BLaER1 treated with 17β-estradiol and CSF1 and Interleukin-3, amounts not matched to agents 10 nM and 100 nM (cell line): ENCODE data around the gene TCF20.

Experiments
- H3K27ac ChIP-seq, 11 experiments: shearing (Covaris generic); formaldehyde crosslinking; 2 replicates each; pipeline ENCODE4 v1.8.1; 2022
- H3K27me3 ChIP-seq, 11 experiments: shearing (Covaris generic); formaldehyde crosslinking; 2 replicates each; pipeline ENCODE4 v1.8.1; 2022
- H3K36me3 ChIP-seq, 11 experiments: shearing (Covaris generic); formaldehyde crosslinking; 2 replicates each; pipeline ENCODE4 v1.8.1; 2022
- H3K4me1 ChIP-seq, 10 experiments: shearing (Covaris generic); formaldehyde crosslinking; 2 replicates each; pipeline ENCODE4 v1.8.1; 2022
- H3K4me2 ChIP-seq, 11 experiments: shearing (Covaris generic); formaldehyde crosslinking; 2 replicates each; pipeline ENCODE4 v1.8.1; 2022
- H3K4me3 ChIP-seq, 10 experiments: shearing (Covaris generic); formaldehyde crosslinking; 2 replicates each; pipeline ENCODE4 v1.8.1; 2022
- H3K9ac ChIP-seq, 11 experiments: shearing (Covaris generic); formaldehyde crosslinking; 2 replicates each; pipeline ENCODE4 v1.8.1; 2022
- H3K9me3 ChIP-seq, 11 experiments: shearing (Covaris generic); formaldehyde crosslinking; replicated peaks in 1 of 11; 2 replicates each; pipeline ENCODE4 v1.8.1; 2022
- H4K20me1 ChIP-seq, 11 experiments: shearing (Covaris generic); formaldehyde crosslinking; 2 replicates each; pipeline ENCODE4 v1.8.1; 2022
- Cebpa-rat ChIP-seq, 11 experiments: shearing (Covaris generic); IDR thresholded peaks; 2 replicates each; pipeline ENCODE4 v1.8.1; 2022

TCF20 gene

DNA sequence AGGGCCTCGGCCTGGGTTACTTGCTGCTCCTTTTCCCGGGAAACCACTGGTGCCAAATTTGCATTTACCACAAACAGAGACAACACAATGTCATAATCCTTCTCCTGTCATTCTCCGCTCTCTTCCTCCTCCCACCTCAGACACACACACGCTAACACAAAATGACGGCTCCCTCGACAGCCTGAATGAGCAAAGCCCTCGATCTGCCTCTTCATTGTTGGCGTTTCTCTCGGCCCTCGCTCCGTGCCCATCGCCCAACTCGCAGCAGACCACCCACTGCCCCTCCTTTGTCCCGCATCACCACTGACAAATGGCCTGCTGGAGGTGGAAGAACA is 12.5 kb upstream of the TCF20 start:
- no peak for TF ChIP-seq Cebpa-rat (IDR thresholded peaks at IDR 0.05)
- Histone ChIP-seq H3K4me3 (peak overlapping the region in 3 of 10 experiments; percentile 58 to 64 (median 59); a peak in 5 of 20 replicates), H3K27ac (peak overlapping the region in 6 of 11 experiments; percentile 17 to 43 (median 36); a peak in 3 of 22 replicates), H3K9me3 (no peaks in the 10 kb centered on the region), H3K27me3 (peaks cover 0 to 21% (median 13%) of the 10 kb centered on the region in 11 experiments; a peak in 12 of 22 replicates), H4K20me1 (peaks cover 0 to 37% (median 0%) of the 10 kb centered on the region in 11 experiments; a peak in 9 of 22 replicates), H3K4me2 (peak overlapping the region; percentile 76 to 100 (median 96)), H3K36me3 (no peaks in the 10 kb centered on the region), H3K9ac (peak overlapping the region in 9 of 11 experiments; percentile 50 to 75 (median 69); a peak in 13 of 22 replicates), H3K4me1 (peaks cover 33 to 100% (median 96%) of the 10 kb centered on the region in 10 experiments)

DNA sequence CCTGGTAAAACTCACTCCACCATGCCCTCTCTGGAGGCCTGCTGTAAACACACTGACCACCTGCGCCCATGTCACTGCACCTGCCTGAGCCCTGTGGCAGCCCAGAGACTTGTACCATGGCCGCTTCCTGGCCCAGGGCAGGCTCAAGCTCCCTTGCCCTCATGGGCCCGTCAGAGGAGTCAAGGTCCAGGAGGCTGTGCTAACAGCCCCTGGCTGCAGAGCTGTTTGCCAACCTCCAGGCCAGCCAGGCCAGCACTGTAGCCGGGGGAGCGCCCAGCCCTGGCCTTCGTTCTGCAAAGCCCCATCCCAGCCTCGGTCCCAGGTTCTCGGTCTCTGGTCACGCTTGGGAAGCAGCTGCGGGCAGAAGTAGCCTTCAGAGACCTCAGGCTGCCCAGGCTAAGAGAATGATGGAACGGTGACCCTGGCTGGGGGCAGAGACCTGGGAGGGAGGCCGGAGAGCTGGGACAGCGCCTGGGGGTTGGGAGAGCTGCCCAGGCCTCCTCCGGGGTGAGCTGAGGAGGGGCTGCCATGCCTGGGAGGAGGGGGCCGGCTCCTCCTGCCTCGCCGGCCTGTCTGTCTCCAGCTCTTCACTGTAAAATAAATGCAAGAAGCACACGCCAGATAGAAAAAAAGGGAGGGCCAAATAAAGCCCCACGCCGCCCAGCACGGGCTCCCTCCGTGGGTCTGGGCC is 11.9 kb upstream of the TCF20 start:
- TF ChIP-seq Cebpa-rat (IDR thresholded peaks at IDR 0.05), result no peak
- Histone ChIP-seq H4K20me1 (peaks cover 0 to 34% (median 0%) of the 10 kb centered on the region in 11 experiments; a peak in 9 of 22 replicates), H3K4me2 (peak overlapping the region; percentile 76 to 100 (median 96); a peak in 21 of 22 replicates), H3K9ac (peak overlapping the region in 5 of 11 experiments; percentile 8 to 75 (median 31); a peak in 7 of 22 replicates), H3K36me3 (no peaks in the 10 kb centered on the region), H3K27me3 (peaks cover 0 to 21% (median 13%) of the 10 kb centered on the region in 11 experiments; a peak in 12 of 22 replicates), H3K9me3 (no peaks in the 10 kb centered on the region), H3K4me3 (no peak overlapping the region), H3K27ac (peak overlapping the region in 2 of 11 experiments; percentile 2 to 22; a peak in 1 of 22 replicates), H3K4me1 (peaks cover 33 to 97% (median 91%) of the 10 kb centered on the region in 10 experiments)

DNA sequence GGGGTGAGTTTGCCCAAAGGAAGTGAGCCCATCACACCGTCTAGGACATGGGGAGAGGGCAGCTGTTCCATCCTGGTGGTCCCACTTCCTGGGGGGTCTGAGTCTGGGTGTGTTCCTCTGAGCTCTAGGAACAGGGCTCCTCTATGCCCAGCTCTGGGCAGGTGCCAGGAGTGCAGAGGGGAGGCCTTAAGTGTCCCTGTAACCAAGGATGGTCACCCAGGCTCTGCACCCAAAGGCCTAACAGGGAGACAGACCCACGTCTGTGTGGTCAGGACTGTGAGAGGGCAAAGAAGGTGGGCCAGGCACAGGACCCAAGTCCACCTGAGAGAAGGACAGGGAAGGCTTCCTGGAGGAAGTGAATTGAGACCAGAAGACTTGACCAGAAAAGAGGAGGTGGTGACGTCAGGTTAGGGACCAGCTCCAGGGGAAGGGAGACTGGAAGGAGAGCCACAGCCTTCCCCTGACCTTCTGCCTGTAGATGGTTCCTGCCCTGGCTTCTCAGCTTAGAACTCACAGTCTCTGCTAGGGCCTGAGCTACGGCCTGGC is 11.3 kb upstream of the TCF20 start:
- Histone ChIP-seq H4K20me1 (peaks cover 0 to 32% (median 0%) of the 10 kb centered on the region in 11 experiments; a peak in 9 of 22 replicates), H3K4me3 (no peak overlapping the region), H3K4me2 (peak overlapping the region in 10 of 11 experiments; percentile 90 to 100 (median 96); a peak in 19 of 22 replicates), H3K4me1 (peaks cover 33 to 91% (median 85%) of the 10 kb centered on the region in 10 experiments), H3K27me3 (peaks cover 0 to 21% (median 13%) of the 10 kb centered on the region in 11 experiments; a peak in 12 of 22 replicates), H3K9me3 (no peaks in the 10 kb centered on the region), H3K27ac (peak overlapping the region in 2 of 11 experiments; percentile 2 to 22; a peak in 1 of 22 replicates), H3K9ac (peak overlapping the region in 3 of 11 experiments; percentile 31 to 75 (median 74); a peak in 4 of 22 replicates), H3K36me3 (no peaks in the 10 kb centered on the region)
- no peak for TF ChIP-seq Cebpa-rat (IDR thresholded peaks at IDR 0.05)

DNA sequence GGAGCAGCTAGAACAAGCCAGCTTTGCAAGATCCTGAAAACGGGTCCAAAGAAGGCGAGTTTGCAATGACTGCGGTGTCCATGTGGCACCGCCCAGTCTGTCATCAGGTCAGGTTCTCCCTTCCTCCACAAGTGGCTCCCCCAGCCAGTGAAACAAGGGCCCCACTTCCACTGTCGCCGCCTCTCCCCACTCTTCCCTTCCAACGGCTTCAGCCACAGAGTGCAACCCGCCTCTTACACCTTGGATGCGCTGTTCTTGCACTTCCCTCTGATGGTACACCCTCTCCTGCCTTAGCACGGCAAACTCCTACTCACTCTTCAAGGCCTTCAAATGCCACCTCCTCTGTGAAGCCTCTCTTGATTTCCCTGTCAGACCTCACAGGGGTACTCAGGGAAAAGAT is 10.8 kb upstream of the TCF20 start:
- Histone ChIP-seq H3K4me2 (peak overlapping the region in 8 of 11 experiments; percentile 31 to 100 (median 96); a peak in 14 of 22 replicates), H3K9ac (peak overlapping the region in 1 of 11 experiments; percentile 39; a peak in 2 of 22 replicates), H3K27ac (0 out of 22 replicates have a peak overlapping the region, but pooled peaks of 1 of the 11 experiments have one; percentile 2), H4K20me1 (peaks cover 0 to 32% (median 0%) of the 10 kb centered on the region in 11 experiments; a peak in 9 of 22 replicates), H3K4me1 (peaks cover 29 to 89% (median 83%) of the 10 kb centered on the region in 10 experiments), H3K36me3 (no peaks in the 10 kb centered on the region), H3K27me3 (peaks cover 0 to 21% (median 13%) of the 10 kb centered on the region in 11 experiments; a peak in 12 of 22 replicates), H3K4me3 (no peak overlapping the region), H3K9me3 (no peaks in the 10 kb centered on the region)
- TF ChIP-seq Cebpa-rat (IDR thresholded peaks at IDR 0.05), result no peak

DNA sequence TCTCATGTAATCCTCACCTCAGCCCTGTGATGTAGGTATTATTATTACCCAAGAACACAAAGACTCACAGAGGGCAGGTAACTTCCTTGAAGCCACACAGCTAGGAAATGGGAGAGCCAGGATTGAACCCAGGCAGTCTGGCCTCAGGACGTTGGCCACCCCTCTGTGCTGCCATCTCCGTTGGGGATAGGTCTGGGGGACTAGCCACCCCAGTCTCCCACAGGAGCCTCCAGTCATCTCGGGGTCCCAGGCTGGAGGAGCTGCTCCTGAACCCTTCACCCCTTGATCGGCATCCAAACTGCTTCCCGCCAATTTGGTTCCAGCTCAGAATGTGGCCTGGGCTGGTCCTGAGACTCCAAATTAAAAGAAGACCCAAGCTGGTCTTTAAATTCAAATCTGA is 10.4 kb upstream of the TCF20 start:
- peaks cover 0 to 21% (median 13%) of the 10 kb centered on the region in 11 experiments; a peak in 12 of 22 replicates for H3K27me3 ChIP-seq

DNA sequence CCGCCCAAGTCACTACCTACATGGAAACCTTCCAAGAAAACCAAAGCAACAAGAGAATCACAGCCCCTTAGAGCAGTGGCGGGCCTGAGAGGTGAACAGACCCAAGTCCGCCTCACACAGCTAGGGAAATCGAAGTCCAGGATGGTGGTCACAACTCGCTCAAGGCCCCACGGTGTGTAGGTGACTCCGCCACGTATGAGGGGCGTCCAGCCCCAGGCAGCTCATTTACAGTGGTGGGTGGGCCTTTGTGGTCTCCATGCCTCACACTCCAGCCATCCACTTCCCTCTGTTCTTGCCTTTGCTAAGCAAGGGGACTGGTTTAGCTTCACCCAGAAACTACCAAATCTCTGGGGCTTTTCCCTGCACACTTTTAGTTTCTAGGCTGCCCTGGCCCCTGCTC is 9.7 kb upstream of the TCF20 start:
- 0 out of 22 replicates have a peak overlapping the region, but pooled peaks of 1 of the 11 experiments have one; percentile 11 for H3K9ac ChIP-seq
- H3K4me3 ChIP-seq, result no peak overlapping the region
- H3K27me3 ChIP-seq, result peaks cover 0 to 21% (median 13%) of the 10 kb centered on the region in 11 experiments; a peak in 12 of 22 replicates

More for the DNA sequence above, 10.4 kb upstream of the TCF20 start:
- H4K20me1 ChIP-seq, result peaks cover 0 to 32% (median 0%) of the 10 kb centered on the region in 11 experiments; a peak in 9 of 22 replicates
- H3K4me1 ChIP-seq, result peaks cover 28 to 89% (median 83%) of the 10 kb centered on the region in 10 experiments
- no peaks in the 10 kb centered on the region for H3K36me3 ChIP-seq
- no peak overlapping the region for H3K27ac ChIP-seq
- H3K9ac ChIP-seq, result peak overlapping the region in 3 of 11 experiments; percentile 11 to 39 (median 32); a peak in 3 of 22 replicates
- no peak overlapping the region for H3K4me3 ChIP-seq
- no peaks in the 10 kb centered on the region for H3K9me3 ChIP-seq
- TF ChIP-seq Cebpa-rat (IDR thresholded peaks at IDR 0.05), result no peak
- H3K4me2 ChIP-seq, result peak overlapping the region in 8 of 11 experiments; percentile 31 to 100 (median 96); a peak in 16 of 22 replicates

DNA sequence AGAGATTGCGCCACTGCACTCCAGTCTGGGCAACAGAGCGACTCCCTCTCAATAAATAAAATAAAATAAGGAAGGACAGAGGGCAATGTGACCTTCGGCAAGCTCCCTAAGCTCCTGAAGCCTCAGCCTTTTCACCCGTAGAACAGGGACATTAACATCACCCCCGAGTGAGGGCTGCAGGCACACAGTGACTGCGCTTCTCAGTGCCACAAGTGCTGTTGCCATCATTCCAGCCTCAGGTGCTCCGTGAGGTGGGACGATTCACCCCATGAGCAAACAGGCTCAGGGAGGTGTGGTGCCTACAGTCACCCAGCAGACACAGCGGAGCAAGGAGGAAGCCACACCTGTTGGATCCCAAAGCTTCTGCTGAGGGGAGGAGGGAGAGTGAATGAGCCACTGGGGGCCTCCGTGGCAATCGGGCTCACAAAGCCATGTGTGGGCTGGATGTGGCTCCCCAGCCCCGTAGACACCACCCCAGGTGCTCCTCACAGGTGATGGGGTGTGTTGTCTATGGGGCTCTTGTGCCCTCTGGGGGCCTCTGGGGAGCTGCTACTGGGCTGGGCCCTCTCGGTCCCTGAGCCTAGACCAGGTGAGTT is 9.1 kb upstream of the TCF20 start:
- Histone ChIP-seq H4K20me1 (peaks cover 0 to 28% (median 0%) of the 10 kb centered on the region in 11 experiments; a peak in 9 of 22 replicates), H3K27me3 (peaks cover 0 to 19% (median 13%) of the 10 kb centered on the region in 11 experiments; a peak in 12 of 22 replicates), H3K9ac (no peak overlapping the region), H3K4me2 (peak overlapping the region in 7 of 11 experiments; percentile 31 to 100 (median 96); a peak in 9 of 22 replicates), H3K9me3 (no peaks in the 10 kb centered on the region), H3K4me3 (no peak overlapping the region), H3K27ac (no peak overlapping the region), H3K36me3 (no peaks in the 10 kb centered on the region), H3K4me1 (peaks cover 28 to 83% (median 76%) of the 10 kb centered on the region in 10 experiments)
- no peak for TF ChIP-seq Cebpa-rat (IDR thresholded peaks at IDR 0.05)

More for the DNA sequence above, 9.7 kb upstream of the TCF20 start:
- Histone ChIP-seq H4K20me1 (peaks cover 0 to 32% (median 0%) of the 10 kb centered on the region in 11 experiments; a peak in 9 of 22 replicates), H3K4me2 (peak overlapping the region in 8 of 11 experiments; percentile 31 to 100 (median 96); a peak in 16 of 22 replicates), H3K27ac (no peak overlapping the region), H3K4me1 (peaks cover 28 to 88% (median 82%) of the 10 kb centered on the region in 10 experiments), H3K36me3 (no peaks in the 10 kb centered on the region), H3K9me3 (no peaks in the 10 kb centered on the region)
- TF ChIP-seq Cebpa-rat (IDR thresholded peaks at IDR 0.05), result no peak
